GM21825 (cell line): ENCODE results near the gene SREBF2.
"Not testable (repeated sequence)": the region's sequence is repeated elsewhere in the genome, so short reads cannot be mapped to it uniquely, and the experiment has no call there.

Experiments used
- ATAC-seq: cut with Tn5 transposase; IDR thresholded peaks from one replicate; pipeline ENCODE4 v1.9.1; 2021; ENCODE audit warnings: mild to moderate bottlenecking, moderate library complexity; ENCODE audit not compliant: unreplicated experiment

Gene SREBF2

GRCh38 chr22:41841085-41841712, 8.3 kb downstream of the SREBF2 start:
- ATAC-seq: no peak

- no peak for ATAC-seq
Observed at GRCh38 chr22:41842996-41843970, 10.4 kb downstream of the SREBF2 start.

DNA sequence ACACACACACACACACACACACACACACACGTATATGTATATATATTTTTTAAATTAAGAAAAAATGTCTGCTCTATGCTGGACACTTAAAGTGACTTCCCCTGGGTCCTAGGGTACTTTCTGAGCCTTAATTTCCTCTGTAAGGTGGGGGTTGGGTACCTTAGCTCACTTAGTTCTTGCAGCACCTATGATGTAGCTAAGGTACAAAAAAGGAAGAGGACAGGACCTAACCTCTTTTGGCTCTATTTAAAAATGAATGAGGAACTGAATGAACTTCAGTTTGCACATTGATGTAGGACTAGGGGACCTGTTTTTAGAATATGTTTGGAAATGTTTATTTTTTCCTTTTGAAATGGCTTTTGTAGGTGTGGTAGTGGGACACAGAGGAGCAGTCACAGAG, 11.1 kb downstream of the SREBF2 start:
- ATAC-seq: no peak

GRCh38 chr22:41844513-41844912, 11.6 kb downstream of the SREBF2 start:
- ATAC-seq: no peak

DNA sequence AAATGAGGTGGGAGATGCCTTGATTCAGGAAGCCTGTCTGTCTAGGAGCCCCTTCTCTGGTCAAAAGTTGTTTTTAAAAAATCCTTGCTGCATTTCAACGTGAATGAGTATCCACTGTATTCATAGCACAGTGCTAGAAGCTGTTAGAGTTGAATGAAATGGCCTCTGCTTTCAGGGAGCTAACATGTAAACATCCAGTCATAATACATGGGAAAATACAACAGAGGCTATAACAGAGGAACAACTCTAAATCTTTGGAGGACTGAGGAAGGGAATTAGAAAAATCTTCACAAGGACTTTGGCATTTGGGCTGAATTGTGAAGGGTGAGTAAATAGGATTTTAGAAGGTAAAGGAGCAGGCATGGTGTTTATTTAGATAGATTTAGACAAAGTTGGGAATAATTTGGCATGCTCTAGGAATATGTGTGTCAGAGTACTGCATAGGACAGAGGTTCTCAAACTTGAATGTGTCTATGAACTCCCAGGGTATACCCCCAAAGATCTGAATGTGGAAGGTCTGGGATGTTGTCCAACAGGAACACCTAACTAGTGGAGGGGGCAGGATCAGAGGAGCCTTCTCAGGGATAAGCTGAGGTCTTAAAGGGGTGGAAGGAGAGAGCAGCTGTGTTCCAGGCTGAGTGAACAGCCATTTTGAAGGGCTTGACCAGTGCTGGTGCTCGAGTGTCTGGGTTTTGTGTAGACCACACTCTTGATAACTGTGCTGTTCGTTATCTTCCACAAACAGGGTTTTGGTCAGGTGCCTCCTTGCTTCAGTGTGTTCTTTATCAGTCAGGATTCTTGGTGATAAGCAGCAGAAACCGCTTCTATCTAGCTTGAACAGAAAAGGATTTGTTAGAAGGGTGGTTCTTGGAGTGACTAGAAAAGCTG, 12.7 kb downstream of the SREBF2 start:
- ATAC-seq: no peak

GRCh38 chr22:41846268-41846987, 13.5 kb downstream of the SREBF2 start:
- no peak for ATAC-seq

DNA sequence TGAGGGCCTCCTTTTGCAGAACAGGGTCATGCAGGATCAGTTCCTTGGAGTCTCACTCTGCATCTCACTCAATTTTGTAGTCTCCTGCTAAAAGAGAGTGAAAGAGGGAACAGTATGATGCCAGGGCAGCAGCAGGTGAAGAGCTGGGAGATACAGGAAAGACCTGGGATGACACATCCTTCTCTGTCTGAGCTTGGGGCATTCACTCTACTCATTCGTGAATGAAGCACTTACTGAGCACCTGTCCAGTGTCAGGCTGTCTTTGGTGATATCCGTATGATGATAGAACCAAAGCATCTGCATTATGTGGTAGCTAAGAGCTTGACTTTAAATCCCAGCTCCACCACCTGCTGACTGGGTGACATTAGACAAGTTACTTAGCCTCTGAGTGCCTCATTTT, 14.4 kb downstream of the SREBF2 start:
- no peak for ATAC-seq

DNA sequence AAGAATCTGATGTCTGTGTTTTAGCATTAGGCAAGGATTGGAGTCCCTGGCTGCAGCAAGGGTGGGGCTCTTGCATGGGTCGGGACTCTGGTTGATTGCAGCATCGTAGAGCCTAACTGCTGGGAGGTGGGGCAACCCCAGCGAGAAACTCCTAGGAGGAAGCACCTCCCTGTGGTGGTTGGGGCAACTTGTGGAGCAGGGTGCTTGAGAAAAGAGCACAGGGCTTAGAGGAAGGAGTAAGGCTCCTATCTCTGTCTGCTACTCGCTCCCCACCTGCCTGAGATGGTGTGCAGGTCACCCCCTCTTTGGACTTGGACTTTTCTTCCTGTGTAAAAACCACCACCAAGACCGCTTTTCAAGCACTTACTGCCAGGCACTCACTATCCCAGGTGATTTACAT, 15.6 kb downstream of the SREBF2 start:
- ATAC-seq: no peak

- no peak for ATAC-seq
Observed at GRCh38 chr22:41856469-41856868, 23.6 kb downstream of the SREBF2 start.

DNA sequence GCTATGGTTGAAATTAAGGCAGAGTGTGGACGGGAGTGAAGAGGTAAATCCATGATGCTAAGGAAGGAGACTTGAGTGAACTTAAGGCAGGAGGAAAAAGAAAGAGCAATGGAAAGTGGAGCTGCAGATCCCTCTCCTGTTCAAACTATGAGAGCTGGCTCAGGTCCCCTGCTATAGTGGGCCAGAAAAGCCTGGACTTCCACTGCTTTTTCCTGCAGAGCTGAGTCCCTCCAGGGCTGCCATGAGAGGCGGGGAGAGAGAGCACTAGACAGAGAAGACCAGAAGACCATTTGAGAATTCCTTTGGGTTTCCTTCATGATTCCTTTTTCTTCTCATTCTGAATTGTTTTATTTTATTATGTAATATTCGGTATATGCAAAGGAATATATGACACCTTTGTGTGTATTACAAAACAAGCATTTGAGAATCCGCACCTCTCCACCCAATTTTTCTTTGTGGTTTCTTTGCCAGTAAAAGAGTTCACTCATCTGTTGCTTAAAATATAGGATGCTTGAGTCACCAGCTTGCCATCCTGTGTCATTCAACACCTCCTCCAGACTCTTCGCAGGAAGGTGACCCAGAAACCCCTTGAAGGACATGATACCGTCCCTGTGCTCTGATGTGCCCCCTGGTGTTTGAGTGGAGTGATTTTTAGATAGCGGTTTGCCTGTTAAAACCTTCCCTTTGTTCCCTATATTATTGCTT, 24.4 kb downstream of the SREBF2 start:
- ATAC-seq: no peak

DNA sequence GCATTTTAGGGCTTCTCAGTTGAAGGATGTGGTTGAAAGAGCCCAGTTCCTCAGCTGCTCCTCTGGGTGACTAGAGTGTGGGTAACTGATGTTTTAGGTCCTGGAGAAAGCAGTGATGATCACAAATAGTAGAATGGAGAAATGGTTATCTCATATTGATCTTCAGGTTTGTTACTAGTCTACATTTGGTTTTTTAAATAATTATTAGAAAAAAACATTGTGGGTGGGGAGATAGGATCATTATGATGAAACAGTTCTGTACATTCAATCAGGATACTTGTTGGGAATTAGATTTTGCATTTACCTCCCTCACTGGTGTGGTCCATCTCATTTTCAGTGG, 24.9 kb downstream of the SREBF2 start:
- ATAC-seq: no peak

DNA sequence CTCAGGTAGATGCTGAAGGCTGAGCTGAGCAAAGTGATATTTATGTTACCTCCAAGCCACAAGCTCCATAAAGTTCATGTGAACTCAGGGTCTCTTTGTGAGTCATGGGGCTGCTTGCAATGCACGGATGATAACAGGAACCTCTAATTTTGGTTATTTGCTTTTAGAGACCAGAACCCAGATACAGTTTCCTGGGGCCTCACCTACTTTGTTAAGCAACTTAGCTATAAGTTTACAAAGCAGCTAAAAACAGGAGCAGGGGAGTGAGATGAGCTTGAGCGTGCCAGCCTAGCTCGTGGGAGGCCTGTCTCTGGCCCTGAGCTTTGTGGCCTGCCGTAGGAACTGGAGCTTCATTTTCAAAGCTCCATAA, 29.2 kb downstream of the SREBF2 start:
- ATAC-seq: peak; percentile 40

DNA sequence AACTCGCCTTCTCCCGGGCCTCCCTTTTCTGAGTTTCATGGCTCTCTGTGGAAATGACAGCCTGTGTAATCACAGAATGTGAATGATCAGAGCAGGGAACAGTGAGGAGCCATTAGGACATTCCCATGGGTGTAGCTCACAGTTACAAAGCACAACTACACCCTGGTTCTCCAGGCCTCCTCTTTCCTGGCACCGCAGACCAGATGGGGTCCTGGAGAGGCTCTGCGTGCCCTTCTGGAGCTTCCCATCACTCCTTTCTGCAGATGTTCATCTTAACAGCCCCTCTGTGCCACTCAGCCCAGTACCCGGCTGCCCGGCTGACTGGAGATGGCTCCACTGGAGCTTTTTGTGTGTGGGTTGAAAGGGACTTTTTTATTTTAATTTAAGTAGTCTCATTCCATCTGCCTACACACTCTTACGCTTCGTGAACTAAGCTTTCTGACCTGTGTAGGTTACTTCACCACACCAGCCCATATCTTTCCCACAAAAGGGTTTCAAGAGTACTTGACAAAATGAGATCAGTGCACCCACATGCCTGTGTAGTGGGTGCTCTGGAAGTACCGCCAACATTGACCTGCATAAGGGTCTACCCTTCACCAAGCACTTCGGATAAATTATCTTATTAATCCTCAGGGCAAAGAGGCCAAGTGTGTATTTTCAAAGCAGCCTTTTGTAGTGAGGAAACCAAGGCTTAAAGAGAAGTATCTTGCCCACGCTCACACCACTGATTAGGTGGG, 29.8 kb downstream of the SREBF2 start:
- peak; percentile 56 for ATAC-seq

DNA sequence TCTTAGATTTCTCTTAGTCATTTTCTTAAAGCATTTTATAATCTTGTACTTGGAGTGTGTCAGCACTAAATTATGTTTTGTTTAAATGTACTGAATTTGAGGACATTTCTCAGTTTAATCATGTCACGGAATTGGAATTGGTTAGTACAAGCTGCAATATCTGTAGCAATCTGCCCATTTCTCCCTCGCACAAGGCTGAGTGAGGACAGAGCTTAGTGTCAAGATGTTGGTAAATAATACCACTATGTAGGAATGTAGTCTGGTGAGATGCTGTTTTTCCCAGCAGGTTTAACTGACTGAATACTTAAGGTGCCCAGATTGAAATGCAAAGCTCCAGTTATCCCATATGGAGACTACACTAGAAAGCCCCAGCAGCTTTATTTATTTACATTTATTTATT, 30.6 kb downstream of the SREBF2 start:
- no peak for ATAC-seq

GRCh38 chr22:41868556-41868955, 35.7 kb downstream of the SREBF2 start:
- ATAC-seq: no peak

DNA sequence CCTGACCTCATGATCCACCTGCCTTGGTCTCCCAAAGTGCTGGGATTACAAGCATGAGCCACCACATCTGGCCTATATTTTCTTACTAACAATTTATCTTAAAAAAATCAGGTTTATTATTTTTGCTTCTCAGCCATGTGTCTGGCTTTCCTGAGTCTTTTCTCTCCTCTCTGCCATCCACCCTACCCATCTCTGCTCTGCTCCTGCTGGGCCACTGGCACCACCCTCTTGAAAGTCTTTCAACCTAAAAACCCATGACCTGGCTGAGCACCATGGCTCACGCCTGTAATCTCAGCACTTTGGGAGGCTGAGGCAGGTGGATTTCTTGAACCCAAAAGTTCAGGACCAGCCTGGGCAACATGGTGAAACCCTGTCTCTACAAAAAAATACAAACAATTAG, 37.2 kb downstream of the SREBF2 start:
- ATAC-seq: not testable (repeated sequence)

DNA sequence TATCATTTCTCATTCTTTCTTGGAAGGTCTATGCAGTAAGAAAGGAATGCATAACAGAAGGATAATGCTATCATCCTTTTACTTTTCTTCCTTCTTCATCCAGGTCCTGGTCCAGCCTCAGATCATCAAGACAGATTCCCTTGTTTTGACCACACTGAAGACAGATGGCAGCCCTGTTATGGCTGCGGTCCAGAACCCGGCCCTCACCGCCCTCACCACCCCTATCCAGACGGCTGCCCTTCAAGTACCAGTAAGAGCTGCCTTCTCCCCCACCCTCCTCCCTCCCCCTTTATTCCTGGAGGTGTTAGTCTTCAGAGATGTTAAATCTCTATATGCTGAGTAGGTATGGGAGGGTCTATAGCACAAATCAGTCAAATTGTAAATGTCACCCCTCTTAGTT, 37.9 kb downstream of the SREBF2 start:
- ATAC-seq: no peak

DNA sequence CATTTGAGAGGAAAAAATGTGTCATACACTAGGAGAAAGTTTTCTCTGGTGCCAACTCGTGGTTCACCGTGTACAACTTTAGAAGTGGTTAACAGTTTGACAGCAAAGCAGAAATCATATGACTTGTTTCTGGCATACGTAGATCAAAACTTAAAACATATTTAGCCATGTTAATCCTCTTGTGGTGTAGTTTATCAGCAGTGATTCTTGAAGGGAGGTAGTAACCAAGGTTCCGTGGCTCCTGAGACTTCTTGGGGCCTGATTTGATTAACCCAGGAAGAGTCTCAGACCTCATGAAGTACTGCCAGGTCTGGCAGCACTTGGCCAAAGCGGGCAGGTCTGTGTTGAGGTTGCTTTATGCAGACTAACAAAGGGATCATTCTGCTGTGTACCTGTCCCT, 40.5 kb downstream of the SREBF2 start:
- no peak for ATAC-seq

DNA sequence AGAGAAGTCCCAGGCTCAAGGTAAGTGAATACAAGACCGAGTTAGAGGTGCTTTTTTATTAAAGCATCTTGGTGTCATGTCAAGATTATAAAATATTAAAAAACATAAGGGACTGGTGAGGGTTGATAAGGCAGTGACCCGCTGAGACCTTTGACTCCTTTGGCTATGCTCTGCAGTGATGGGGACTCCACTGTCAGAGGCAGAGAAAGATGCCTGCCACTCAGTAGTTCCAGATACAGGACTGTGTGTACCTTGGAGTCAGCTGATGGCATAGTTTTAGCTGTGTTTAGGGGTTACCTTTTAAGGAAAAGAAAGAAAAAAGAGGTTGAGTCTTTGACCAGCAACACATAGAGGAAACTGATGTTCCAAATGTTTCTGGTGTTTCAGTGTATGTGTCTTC, 41.2 kb downstream of the SREBF2 start:
- no peak for ATAC-seq
